GM21619 (cell line): ENCODE measurements around the gene OSBPL2.

Experiments
- ATAC-seq: cut with Tn5 transposase; IDR thresholded peaks from one replicate; pipeline ENCODE4 v1.9.1; 2021; ENCODE audit not compliant: unreplicated experiment

Gene OSBPL2

DNA sequence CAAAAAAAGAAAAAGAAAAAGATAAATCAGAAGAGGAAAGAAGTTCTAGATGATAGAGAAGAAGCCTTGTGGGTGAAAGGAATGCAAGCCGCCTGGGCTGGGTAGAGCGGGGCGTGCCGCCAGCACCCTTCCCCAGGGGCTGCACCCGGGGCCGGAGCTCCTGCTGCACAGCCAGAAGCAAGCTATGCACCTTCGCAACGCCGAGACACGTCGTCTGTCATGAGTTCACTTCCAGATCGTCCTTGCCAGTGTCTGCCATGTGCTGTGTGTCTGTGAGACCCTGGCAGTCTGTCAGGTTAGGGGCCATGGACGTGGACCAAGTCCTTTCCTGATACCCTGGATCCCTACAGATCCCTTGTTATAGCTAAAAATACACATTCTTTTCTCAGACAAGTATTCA, 38.9 kb downstream of the OSBPL2 start:
- ATAC-seq: no peak

DNA sequence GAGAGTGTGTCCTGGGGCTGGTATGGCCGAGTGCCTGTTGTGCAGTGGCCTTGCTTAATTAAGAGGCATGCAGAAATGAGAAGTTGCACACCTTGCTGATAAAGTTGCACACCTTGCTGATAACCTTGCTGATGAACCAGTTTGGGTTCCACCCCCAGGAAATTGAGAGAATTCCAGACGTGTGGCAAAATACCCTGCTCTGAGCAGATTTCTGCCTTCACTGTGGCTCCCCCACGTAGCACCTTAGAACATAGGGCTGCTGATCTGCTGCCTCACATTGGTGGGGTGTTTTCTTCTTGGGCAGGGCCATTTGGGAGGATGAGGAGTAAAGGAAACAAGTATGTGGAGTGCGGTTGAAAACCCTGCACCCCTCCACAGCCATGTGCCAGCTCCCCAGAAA, 42.0 kb downstream of the OSBPL2 start:
- no peak for ATAC-seq

- no peak for ATAC-seq
Measured at GRCh38 chr20:62281161-62281933, 43.0 kb downstream of the OSBPL2 start.

GRCh38 chr20:62282103-62282502, 43.8 kb downstream of the OSBPL2 start:
- ATAC-seq: no peak

GRCh38 chr20:62282877-62283503, 44.7 kb downstream of the OSBPL2 start:
- no peak for ATAC-seq

DNA sequence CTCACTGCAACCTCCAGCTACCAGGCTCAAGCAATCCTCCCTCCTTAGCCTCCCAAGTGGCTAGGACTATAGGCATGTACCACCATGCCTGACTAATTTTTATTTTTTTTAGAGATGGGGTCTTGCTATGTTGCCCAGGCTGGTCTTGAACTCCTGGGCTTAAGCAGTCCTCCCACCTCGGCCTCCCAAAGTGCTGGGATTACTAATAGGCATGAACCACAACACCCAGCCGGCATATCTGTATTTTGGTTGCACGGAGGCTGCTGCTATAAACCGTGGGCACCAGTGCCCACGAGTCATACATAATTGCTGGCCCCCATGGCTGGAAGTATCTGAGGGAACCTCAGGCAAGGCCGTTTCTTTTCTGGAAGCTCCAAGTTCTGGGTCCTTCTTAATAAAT, 46.1 kb downstream of the OSBPL2 start:
- no peak for ATAC-seq

- no peak for ATAC-seq
Measured at GRCh38 chr20:62285151-62285550, 46.8 kb downstream of the OSBPL2 start.

DNA sequence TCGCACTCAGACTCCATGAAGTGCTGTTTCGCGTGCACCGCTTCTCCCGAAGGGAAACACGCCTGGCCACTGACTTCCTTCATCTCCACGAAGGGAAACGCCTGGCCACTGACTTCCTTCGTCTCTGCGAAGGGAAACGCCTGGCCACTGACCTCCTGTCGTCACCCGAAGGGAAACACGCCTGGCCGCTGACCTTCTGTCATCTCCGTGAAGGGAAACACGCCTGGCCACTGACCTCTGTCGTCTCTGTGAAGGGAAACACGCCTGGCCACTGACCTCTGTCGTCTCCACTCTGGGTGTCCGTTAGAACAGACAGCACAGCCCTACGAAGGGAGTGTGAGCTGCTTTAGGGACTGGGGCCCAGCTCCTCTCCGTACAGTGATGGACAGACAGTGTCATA, 47.4 kb downstream of the OSBPL2 start:
- ATAC-seq: no peak

GRCh38 chr20:62286493-62287064, 48.3 kb downstream of the OSBPL2 start:
- ATAC-seq: no peak

DNA sequence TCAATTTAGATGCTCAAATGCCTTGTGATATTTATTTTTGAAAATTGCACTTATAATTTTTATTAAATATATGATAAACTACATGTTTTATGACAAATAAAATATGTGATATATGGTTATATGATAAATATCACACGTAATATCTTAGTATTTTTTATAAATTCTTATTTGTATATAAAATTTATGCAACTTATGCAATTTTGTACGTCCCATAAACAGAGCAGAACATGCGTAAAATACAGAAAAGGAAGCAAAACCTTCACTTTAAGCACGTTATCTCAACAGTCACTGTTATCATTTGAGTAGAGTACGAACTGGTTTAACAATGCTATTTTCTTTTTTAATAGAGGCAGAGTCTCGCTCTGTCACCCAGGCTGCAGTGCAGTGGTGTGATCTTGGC, 48.8 kb downstream of the OSBPL2 start:
- no peak for ATAC-seq

DNA sequence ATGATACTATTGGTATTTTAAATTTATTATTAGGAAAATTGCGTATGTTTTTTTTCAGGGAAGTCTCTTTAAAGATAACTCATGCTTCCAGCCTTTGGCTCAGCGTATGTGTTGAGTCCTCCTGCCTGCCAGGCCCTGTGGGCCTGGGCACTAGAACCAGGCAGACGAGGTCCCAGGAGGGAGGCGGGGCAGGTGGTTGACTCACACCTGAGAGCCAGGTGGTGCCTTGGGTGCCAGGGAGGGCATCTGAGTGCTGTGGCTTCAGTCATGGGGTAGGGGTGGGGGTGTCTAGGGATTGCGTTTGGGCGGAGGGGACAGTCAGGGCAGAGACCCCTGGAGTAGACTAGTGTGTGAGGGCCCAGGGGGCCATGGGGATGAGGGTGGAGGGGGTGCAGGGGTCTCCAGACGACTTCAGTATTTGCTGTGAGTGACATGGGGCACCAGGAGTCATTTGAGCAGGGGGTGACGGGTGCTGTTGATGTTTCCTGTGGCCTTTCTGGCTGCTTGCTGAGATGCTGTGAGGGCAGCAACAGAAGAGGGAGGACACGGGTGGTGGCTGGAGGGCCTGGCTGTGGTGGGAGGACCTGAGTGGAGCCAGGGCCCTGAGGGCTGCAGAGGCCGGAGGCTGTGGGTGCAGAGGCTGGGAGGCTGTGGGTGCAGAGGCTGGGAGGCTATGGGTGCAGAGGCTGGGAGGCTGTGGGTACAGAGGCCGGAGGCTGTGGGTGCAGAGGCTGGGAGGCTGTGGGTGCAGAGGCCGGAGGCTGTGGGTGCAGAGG, 49.6 kb downstream of the OSBPL2 start:
- no peak for ATAC-seq

- ATAC-seq: no peak
Measured at GRCh38 chr20:62288535-62289105, 50.3 kb downstream of the OSBPL2 start.

DNA sequence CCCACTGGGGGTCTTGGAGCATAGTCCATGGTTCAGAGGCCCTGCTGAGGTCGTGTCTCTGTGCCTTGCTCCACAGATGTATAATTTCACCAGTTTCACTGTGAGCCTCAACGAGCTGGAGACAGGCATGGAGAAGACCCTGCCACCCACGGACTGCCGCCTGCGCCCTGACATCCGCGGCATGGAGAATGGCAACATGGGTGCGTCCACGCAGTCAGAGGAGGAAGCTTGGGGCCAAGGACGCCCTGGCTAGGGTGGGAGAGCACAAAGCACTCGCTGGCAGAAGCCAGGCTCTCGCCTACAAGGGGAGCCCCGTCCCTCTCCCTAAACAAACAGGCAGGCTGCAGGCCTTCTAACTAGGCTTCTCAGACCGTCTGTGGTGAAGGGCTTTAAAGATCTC, 50.8 kb downstream of the OSBPL2 start:
- no peak for ATAC-seq

DNA sequence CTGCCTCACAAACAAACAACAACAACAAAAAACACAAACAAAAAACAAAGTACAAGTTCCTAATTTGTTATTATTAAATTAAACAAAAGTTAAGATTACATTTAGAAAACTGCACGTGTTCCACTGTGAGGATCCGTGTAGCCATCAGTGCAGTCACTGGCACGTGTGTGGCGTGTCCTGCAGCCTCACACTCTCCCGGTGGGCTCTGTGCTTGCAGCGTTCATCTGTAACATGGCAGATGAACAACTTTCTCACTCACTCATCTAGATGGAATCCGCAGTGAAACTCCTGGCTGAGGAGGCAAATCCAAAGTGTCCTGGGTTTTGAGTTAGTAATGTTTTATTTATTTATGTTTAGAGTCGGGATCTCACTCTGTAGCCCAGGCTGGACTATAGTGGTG, 51.6 kb downstream of the OSBPL2 start:
- ATAC-seq: no peak

DNA sequence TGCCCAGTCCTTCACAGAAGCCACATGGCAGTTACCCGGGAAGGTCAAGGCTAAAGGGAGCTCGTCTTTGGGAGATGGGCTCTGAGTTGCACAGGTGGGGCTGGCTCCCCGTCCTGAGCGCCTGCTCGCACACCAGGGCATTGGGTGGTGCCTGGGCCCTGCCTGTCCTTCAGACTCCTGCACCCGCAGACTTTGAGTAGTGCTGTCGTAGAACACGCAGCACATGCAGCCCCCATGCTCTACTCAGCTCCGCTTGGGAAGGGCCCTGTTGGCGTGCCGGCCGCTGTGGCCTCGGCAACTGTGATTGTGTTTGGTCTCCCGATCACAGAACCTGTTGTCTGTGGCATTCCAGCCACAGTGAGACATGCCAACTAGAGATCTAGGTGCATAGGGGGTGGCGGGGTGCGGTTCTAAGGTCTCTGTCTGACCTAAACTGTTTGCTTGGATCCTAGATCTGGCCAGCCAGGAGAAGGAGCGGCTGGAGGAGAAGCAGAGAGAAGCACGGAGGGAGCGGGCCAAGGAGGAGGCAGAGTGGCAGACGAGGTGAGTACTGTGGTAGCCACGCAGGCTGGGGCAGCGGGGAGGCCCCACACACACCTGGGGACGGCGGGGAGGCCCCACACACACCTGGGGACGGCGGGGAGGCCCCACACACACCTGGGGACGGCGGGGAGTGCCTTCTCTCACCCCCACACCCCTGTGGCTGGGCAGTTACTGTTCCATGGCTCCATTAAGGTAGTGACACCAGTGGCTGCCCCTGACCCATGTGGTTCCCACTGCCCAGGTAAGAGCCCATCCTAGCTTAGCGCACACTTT, 53.1 kb downstream of the OSBPL2 start:
- no peak for ATAC-seq

DNA sequence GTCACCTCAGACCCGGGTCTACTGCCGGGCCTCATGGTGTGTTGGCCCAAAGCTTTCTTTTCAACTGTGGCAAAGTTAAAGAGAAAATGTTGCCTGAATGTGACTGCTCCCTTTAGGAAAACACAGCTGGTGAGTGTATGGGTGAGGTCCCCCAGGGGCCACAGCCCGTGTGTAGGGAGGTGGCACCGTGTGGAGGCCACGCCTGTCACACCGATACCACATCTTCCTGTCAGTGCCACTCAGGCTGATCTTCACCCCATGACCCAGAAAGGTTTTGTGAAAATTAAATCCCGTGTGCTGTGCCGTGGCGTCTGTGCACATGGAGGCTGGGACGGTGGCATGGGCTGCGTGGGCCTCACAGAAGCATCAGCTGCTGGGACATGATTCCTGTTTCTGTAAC, 53.8 kb downstream of the OSBPL2 start:
- no peak for ATAC-seq

DNA sequence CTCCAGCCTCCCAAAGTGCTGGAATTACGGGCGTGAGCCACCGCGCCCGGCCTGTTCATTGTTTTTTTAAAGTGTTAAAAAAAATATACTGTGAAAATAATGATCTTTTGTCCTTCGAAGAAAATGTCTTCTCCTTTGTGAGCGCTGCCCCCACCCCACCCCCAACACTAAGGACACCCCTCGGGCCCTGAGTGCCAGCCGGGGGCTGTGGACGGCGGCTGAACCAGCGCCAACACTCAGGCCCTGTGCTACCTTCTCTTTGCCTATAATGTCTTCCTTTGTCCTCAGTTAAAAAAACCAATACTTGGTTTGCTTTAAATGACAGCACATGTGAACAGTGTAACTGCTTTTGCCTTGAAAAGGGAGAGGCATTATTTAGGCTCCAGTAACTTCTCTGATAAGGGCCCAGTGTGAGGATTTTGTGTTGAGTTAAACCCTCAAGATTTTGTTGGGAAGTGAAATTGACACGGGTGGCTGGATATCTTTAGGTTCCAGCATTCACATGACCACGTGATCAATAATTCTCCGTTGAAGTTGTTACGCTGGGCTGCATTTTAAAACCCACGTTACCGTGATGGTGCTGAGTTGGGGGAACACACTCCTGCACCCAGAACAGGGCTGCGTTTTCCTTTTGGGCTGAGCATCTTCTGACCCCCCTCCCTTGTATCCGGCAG, 54.9 kb downstream of the OSBPL2 start:
- no peak for ATAC-seq

GRCh38 chr20:62293946-62294345, 55.6 kb downstream of the OSBPL2 start:
- no peak for ATAC-seq

- peak; percentile 51 for ATAC-seq
Measured at GRCh38 chr20:62294516-62294915, 56.2 kb downstream of the OSBPL2 start.
